NK-92 (cell line): Measurements from ENCODE around the gene CRTC1.

Source experiments
- DNase-seq: peaks from one replicate; lab custom pipeline; 2025; ENCODE audit not compliant: unreplicated experiment; lab: John Stamatoyannopoulos, UW

CRTC1 gene

DNA sequence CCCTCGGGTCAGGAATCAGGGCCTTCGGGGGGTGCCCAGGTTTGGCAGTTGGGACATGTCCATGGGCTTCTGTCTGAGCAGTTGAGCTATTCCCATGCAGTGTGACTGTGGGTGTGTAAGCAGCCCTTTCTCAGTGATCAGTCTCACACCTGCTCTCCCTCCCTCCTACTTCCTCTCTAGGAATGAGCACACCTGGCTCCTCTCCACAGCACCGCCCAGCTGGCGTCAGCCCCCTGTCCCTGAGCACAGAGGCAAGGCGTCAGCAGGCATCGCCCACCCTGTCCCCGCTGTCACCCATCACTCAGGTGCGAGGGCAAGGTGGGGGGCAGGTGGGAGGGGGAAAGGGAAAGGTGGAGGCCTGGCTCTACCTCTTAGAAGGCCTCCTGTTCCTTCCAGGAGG, 81.7 kb downstream of the CRTC1 start:
- DNase-seq, result no peak

DNA sequence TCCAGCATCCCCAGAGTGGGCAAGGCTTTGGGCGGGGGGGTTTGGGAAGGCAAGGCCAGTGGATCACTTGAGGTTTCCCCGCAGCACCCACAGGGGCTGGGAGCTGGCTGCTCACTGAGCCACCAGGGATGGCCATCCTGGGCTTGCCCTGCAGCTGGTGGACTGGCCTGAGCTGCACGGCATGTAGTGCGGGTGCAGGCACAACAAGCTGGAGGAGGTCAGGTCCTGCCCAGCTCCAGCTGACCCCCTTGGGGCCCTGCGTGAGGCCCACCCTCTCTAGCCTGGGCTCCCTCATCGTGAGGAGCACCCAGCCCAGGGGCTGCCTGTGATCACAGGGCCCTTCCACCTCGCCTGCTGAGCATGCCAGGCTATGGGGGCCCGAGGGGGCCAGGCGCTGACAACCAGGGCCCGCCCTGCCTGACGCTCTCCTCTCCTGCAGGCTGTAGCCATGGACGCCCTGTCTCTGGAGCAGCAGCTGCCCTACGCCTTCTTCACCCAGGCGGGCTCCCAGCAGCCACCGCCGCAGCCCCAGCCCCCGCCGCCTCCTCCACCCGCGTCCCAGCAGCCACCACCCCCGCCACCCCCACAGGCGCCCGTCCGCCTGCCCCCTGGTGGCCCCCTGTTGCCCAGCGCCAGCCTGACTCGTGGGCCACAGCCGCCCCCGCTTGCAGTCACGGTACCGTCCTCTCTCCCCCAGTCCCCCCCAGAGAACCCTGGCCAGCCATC, 84.7 kb downstream of the CRTC1 start:
- DNase-seq, result no peak

DNA sequence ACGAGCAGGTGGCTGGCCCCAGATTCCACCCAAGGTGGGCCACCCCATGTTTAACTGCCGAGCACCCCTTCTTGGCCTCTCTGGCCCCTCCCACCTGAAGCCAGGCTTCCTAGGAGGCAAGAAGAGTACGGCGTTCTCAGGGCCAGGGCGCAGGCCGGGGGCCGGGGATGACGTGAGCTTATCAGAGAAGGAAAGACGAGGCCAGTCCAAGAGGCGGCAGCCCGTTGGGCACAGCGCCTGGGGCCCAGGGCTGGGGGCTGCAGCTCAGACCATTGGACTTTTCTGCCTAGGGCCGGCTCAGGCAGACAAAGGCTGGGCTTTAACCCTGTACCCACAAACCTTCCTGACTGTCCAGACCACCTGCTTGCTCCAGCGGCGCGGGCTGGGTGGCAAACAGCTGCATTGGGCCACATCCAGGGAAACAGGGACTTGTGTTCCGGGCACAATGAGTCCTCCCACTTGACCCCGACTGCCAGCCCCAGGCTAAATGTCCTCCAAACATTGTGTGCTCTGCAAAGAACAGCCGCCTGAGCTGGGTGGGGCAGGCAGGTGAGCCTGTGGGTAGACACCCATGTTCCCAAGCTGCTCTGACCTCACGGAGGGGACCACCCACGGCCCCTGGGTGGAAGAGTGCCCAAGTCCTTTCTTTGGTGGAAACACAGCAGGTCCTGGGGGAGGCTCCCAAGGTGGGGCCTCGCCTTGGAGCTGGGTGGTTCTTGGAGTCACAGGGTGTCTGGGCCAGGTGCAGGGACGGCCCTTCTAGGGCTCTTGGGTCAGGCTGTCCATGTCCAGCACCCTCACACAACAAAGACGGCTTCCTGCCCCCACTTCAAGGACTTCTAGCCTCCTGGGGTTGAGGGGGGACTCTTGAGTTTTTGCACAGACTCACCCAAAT, 85.8 kb downstream of the CRTC1 start:
- DNase-seq, result no peak

DNA sequence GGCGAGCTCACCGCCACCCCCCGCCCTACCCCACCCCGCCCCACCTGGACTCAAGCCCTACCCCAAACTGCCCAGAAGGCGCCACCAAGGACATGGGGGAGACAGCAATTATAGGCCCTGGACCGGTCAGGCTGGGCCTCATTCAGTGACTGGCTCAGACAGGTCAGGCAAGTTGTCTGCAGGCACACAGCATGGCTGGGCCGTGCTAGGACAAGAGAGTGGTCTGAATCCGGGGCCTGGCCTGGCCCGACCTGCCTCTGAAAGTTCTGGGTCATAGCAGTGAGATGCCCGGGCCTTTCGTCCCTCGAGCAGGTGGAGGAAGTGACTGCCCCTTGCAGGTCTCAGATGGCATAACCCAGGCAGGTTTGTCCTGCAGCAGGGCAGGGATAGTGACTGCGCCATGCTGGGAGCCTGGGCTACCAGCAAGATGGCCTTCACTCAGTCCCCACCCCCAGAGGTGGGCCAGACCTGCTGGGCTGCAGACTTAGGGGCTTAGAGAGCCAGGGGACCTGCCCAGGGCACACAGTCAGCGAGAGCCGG, 86.6 kb downstream of the CRTC1 start:
- no peak for DNase-seq

DNA sequence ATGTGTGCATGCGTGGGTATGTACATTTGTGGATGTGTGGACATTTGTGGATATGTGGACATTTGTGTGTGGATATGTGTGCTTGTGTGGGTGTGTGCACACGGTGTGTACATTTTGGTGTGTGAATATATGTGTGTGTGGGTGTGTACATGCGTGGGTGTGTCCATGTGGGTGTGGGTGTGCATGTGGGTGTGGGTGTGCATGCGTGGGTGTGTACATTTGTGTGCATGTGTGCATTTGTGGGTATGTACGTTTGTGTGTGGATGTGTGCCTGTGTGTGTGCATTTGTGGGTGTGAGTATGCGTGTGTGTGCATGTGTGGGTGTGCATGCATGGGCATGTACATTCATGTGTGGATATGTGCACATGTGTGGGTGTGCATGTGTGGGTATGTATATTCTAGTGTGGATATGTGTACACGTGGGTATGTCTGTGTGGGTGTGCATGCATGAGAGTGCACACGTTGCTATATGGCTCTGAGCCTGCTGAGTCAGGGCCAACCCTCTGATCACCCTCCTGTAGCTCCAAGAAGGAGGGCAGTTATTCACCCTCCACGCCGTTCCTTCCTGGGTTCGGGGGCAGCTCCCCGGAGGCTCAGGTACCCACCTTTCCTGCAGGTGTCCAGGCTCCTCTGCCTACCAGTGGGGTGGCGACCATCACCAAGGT, 87.3 kb downstream of the CRTC1 start:
- DNase-seq, result no peak

- DNase-seq, result no peak
Measured at GRCh38 chr19:18771328-18772242, 88.1 kb downstream of the CRTC1 start.

- DNase-seq, result no peak
Measured at GRCh38 chr19:18772620-18773587, 89.4 kb downstream of the CRTC1 start.

DNA sequence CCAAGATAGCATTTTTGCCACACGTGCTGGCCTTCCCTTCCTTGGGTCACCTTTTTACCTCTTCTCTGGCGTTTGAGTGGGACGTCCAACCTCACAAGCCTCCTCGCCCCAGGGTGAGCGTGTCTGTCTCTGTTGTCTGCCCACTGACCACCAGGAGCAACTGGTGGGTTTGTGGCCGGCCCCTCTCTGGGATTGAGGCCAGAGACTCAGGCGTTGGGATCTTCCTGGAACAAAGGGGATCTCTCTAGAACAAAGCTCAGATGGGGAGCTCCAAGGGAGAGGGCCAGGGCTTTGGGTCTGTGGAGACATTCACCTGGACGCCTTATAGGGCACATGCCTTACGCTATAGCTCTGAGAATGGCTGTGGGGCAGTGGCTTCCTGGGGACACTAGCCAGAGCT, 90.2 kb downstream of the CRTC1 start:
- DNase-seq, result no peak

DNA sequence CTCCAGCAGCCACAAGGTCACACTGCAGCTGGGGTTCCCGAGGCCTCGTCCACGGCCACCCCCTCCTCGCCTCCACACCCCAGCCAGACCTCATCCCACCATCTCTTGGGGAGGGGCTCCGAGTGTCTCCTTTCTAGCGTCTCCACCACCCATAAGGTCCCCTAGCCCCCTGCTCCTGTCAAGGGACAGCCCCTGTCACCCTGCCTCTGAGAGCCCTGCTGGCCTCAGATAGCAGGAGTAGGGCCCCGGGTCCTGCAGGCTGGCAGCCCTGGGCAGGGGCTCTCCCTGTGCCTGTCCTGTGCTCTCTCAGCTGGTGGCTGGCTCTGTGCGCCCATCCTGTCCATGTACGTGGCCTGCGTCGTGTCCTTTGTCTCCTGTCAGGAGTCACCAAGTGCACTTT, 90.6 kb downstream of the CRTC1 start:
- no peak for DNase-seq

DNA sequence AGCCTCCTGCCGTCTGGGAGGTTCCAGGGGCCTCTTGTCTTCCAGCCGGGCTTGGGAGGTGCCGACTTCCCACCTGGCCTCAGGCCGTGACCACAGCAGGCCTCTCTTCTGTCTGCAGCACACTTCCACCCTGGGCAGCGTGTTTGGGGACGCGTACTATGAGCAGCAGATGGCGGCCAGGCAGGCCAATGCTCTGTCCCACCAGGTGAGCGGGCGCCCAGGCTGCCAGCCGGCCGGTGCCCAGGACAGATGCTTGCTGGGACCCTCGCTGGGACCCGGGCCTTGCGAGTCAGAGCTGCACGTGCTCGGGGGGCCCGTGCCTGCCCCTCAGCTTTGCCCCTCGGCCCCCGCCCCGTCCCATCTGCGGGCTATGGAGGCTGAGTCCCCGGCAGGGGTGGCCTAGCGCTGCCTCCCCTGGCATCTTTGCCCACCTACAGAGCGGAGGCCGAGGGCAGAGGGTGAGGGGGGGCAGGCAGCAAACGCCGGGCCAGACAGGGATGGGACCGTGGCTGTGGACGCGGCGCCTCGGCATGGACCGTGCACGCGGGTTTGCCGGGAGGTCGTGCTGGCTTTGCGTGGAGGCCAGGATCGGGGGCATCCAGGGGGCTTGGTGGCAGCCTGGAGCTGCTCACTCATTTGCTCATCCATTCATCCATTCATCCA, 91.4 kb downstream of the CRTC1 start:
- DNase-seq, result no peak

GRCh38 chr19:18775586-18776287, 92.3 kb downstream of the CRTC1 start:
- no peak for DNase-seq

- DNase-seq, result no peak
Measured at GRCh38 chr19:18776288-18776594, 92.8 kb downstream of the CRTC1 start.

DNA sequence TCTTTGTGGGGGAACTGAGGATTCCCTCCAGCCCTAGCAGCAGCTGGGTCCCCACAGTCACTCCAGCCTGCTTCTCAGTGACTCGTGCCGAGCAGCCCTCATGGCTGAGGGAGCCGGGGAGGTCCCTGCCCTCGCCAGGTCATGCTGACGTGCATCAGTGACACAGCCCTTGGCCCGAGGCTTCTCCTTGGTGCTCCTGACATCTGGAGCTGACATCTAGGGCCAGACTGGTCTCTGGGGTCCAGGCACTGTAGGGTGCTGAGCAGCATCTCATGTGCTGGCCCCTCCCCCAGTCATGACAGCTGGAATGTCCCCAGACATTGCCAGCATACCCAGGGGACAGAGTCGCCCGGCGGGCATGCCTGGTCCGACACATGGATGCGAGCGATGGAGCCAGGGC, 93.3 kb downstream of the CRTC1 start:
- no peak for DNase-seq

- no peak for DNase-seq
Measured at GRCh38 chr19:18777301-18778075, 94.0 kb downstream of the CRTC1 start.

DNA sequence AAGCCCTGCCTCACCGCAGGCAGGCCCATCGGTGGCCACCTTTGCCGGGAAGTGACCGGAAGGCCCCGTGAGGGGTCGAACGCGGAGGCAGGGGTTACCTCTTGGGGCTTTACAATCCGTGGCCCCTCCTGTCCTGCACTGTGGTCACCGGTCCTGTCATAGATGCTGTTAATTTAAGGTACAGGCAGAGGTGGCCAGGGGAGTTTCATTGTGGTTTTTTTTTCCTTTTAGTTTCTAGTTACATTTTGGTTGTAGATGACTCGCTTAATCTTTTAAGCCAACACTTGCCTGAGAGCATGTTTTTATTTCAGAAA, 94.6 kb downstream of the CRTC1 start:
- DNase-seq, result no peak

DNA sequence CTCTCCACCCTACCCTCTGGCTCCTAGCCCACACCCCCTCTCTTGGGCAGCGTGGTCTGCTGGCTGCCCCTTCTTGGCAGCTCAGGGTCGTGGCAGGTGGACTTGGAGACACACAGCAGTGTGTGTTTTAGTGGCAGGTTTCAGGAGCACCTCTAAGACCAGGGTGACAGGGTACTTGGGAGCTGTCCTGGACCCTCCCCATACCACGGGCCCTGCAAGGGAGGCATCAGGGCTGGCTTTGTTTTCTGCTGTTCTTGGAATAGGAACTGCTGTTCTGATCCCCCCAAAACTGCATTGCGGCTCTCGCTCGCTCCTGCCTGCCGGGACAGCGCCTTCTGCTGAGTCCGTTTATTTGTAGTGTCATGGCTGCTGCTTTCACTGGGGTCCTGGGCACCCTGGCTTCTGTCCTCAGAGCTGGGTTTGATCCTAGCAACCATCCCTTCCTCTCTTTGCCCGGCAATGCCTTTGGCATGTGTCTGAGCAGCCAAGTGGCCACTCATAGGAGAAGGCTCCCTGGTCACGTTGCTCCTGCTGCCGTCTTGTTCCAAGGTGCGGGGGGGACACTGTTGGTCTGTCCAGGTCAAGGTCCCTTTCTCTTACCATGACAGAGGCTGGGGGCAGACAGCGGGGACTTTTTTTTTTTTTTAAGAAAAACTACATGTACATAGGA, 95.5 kb downstream of the CRTC1 start:
- DNase-seq, result no peak

- DNase-seq, result no peak
Measured at GRCh38 chr19:18780081-18780480, 96.6 kb downstream of the CRTC1 start.
